NOMO-1 treated with DMSO at 0.1 percent for 48 hours (cell line): ENCODE data around the gene DHRS13.
"Not testable (repeated sequence)": the region's sequence is repeated elsewhere in the genome, so short reads cannot be mapped to it uniquely, and the experiment has no call there.

Source experiments
- DNase-seq: peaks from one replicate; lab custom pipeline; 2025; ENCODE audit not compliant: unreplicated experiment; lab: John Stamatoyannopoulos, UW

DHRS13 gene

DNA sequence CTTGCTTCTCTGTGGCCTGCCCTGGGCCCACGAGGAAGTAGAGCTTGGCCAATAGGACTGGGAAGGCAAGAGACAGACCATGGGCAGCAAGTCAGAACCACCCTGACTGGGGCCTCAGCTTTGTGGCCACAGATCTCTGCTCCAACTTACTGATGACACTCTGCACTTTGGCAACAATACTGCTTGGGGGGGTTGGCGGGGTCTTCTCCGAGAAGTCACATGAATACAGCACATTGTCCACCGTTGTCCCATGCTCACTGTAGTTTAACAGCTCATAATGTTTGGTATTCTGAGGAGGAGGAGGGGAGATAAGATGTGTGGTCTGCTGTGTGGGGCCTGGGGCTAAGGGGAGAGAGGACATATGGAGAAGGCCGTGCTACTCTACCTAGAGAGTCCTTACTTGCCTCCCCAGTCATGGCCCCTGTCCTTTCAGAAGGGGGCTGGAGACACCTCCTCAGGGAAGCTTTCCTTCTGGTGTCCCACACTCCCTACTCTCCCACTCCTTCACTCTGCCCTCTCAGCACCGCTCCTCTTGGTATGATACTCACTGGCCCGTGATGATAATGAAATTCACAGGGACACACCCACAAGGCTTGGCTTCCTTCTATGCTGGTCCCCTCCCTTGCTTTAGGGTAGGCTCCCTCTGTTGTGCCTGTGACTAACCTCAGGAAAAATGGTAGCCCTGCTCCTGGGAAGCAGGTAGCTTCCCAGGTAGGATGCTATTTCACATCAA is 4.0 kb upstream of the DHRS13 start:
- DNase-seq, result no peak

DNA sequence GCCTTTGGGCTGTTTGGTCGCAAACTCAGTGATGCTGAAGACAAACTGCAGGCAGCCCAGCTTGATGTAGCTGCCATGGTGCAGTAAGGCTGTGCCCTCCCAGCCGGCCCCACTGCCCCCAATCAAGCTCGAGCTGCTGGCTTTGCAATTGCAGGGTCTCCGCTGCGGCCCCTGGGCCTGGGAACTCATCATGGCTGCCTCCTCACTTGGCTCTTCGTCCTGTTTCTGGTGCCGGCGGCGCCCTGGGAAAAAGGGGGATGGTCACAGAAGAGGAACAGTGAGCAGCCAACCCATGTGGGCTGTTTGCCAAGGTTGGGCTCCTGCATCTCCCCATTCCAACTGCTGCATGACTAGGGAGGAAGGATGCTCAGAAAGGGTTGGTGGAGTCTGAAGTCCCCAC is 3.4 kb upstream of the DHRS13 start:
- DNase-seq, result no peak

DNA sequence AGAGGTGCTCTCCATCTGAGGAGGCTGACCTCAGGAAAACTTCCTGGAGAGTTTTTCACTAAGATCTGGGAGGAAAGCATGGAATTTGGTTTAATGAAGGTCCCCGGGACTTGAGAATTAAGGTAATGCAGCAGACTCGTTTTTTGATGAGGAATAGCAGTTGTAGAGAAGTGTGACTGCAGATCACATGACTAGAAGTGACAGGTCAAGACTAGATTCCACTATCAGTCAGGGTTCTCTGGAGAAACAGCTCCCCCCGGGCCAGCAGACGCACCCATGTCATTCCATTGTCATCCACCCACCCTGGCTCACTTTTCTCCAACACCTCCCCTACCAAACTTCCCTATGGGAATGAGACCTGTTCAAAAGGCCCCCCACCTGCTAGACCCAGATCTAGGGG is 1.9 kb upstream of the DHRS13 start:
- DNase-seq, result no peak

DNA sequence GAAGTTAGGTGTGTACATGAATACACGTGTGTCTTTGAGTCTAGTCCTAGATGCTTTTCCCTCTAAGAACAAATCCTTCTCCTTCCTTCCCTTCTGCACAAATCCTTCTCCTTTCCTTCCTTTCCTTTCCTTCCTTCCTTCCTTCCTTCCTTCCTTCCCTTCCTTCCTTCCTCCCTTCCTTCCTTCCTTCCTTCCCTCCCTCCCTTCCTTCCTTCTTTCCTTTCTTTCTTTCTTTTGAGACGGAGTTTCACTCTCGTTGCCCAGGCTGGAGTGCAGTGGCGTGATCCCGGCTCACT is 615 bp upstream of the DHRS13 start:
- not testable (repeated sequence) for DNase-seq

DNA sequence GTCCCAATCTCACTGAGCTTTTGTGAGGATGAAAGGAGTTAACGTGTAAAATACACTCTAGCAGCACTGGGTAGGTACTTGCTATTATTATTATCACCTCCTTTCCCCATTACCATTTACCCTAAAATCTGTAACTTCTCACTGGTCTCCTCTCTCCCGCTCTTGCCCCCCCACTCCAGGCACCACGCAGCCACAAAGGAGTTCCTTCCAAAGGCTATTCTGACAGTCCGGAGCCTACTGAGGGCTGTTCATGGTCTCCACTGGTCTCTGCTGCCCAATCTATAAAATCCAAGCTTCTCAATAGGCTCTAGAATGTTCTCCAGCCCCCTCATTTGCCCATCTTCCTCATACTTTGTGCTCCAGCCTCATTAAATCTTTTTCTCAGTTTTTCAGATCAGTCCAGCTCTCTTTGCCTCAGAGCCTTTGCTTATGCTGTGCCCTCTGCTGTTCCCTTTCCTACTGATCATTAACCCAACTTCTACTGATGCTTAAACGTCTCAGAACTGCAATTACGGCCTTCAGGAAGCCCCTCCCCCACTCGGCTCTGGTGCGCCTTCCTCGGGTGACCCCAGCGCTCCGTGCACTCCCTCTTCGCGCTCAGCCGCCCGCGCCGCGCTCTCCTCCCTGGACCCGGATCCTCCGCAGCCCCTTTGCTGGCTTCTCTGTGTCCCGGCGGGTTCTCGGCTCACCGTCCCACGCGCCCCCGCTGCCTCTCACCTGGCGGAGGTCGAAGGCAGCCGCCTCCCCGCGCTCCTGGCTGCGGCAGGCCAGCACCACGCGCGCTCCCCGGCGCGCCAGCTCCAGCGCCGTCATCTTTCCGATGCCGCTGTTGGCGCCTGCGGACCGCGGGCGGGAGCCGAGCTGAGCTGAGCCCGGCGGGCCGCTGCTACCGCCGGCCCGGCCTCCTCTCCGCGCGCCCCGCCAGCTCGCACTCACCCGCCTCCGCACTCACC is 737 bp downstream of the DHRS13 start:
- peak; percentile 55 for DNase-seq

DNA sequence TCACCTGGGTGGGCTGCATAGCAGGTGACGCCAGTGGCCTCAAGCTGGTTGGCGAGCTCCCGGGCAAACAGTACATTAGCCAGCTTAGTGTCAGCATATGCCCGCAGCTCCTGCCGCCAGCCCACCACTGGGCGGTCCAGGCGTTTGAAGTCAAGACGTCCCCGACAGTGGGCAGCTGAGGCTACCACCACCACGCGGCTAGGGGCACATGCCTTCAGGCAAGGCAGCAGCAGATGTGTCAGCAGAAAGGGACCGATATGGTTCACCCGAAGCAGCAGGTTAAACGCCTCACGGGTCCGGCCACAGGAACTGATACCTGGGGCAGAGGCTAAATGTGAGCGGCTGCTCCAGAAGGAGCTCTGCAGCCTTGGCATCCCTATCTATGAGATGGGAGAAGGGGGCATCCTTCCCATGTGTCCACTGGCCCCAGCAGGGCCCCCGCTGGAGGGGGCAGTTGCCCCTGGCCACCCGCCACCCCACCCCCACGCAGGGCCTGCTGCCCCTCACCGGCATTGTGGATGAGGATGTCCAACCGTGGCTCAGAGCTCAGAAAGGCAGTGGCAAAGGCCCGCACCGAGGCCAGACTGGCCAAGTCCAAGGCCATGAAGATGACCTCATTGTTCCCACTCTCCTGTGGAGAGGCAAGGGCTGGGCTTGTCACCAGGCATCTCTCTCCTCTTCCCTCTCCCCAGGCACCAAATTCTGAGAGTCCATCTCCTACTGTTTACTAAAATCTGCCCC is 1.7 kb downstream of the DHRS13 start:
- no peak for DNase-seq

DNA sequence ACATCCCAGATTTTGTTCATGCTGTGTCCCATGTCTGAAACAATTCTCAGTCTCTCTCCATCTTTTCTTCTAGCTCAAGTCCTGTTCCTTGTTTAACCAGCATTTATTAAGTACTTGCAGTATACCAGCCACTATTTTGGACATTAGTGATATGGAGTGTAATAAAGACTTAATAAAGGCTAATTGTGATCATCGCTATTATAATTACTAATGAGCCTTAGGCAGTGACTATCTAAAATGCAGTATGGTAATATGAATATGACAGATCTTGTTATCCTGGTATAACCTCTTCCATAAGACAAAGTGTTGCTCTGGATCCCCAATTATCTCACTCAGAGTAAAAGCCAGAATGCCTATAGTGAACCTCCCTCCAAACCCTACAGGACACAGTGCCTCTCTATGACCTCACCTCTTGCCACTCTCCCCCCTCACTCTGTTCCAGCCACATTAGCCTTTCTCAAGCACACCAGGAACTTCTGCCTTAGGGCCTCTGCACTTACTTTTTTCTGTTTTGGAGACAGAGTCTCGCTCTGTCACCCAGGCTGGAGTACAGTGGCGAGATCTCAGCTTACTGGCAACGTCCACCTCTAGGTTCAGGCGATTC is 3.6 kb downstream of the DHRS13 start:
- no peak for DNase-seq

DNA sequence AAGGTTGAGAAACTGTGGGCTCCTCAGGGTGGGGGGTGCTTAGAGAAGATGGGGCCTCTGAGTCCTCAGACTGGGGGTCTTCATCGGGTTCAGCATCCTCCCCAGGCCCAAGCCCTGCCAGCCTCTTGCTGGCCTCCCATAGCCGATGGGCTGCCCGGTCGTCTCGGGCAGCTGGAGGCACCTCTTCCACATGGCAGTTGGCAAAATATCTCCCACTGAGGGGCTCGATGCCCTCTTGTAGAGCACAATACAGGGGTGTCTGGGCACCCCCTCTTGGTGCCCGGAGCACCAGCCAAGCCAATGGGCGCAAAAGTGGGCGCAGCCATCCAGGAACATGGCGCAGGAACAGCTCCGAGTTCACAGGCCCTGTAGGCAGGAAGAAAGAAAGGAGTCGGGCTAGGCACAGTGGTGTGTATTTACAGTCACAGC is 4.3 kb downstream of the DHRS13 start:
- DNase-seq, result no peak

DNA sequence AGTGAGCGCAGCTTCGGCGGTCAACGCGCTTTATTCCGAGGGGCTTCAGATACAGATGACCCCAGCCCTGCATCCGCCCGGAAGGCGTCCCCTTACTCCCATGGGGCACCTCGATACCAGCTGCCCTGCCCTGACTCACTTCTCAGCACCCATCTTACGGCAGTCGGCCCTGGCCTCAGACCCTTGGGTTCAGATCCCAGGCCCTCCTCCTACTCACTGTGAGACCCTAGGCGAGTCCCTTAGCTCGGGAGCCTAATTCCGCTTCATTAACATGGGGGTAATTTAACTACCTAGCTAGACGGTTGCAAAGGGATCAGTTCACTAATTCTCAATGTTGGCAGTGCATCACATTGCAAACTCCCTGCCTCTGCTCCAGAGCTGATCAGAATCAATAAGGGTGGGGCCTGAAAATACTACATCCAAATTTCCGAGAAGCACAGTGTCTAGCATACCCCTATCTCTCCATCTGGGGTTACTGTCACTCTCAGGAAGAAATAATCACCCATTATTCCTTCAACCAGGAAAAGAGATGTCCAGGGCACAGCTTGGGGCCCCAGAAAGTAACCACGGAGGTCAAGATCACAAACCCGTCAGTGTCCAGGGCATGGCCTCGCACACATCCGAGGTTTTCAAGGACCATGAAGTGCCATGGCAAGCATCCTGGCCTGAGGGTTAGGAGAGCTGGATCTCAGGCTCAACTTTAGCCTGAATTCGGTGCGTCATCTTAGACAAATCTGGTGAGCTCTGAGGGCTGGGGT is 4.9 kb downstream of the DHRS13 start:
- DNase-seq, result peak; percentile 18

DNA sequence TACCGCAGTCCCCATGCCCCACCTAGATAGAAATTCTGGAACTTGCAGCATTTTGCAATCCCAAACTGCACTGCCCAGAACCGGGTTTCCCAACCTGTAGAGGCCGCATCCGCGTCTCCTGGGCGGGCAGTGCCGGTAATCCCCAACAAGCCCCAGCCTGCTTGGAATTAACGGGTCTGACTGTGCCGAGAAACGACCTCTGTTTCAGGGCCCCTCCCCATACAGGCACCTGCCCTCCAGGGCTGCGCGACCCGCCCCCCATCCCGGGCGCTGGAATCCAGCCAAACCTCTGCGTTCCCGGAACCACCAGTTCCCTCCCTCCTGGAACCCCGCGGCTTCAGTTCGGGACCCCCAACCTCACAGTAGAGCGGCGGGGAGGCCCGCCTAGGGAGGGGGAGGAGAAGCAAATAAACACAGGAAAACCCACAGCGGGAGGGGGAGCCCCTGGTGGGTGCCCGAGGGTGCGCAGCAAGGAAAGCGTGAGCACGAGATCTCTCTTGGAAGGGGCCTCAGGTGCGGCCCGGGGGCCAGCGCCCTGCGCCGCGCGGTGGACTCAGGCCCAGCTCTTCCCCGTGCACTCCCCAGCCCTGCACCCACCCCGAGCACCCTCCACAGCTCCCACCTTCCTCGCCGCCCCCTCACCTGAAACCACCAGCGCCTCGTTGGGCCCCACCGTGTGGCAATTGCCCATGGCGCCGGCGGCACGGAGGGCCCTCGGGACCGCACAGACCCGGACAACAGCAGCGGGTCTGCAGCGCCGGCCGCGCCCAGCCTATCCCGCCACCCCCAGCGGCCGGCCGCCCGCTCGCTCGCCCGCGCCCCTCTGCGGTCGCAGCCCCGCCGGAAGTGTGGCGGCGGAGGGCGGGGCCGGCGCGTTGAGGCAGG is 5.8 kb downstream of the DHRS13 start, which contains the start of gene FLOT2:
FLOT2 (minus strand) TSS at position 850 of the 885 bp plus-strand sequence; CDS start at position 691, 159 bp downstream.
- peak; percentile 41 for DNase-seq

DNA sequence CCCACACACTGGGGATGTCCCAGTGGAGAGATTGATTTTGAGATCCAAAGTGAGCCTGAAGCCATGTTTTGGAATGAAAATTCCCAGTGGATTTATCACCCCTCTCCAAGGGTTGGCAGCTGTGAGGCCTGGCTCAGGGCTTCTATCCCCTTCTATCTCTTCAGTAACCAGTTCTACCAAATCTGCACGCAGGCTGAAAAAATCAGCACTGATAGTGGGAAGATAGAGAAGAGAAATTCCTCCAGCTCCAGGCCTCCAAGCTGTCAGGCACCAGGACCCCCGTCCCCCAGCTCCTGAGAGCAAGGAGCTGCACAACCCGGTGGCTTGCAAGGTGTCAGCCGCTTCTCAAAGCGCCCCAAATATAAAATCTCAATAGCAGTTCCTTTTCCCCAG is 6.4 kb downstream of the DHRS13 start:
- no peak for DNase-seq

DNA sequence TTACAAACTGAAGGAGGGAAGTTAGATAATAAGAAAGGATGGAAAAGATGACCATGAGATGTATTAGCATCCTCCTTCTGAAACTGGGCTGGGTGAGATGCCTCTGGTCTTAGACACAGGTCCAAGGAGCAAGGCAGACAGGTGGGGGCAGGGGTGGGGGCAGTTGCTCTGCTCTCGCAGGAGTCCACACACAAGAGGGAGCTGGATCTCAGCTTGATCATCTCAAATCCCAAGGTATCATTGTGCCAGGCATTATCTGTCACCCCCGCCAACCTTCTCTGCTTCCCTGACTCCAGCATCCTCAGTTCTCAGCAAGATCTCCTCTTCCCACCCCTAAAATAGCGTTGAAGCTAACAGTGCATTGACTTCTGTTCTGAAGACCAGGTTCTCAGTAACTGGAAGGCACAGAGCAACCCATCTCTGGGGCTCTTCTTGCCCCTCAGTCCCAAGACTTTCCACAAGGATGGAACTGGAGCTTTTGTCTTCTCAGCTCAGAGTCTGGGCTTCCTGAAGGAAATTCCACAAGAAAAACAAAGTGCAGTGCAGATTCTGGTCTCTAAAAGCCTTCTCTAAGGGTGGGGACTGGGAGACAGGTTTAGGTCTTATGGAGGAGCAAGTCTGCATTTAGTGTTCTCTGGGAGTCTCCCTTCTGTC is 7.0 kb downstream of the DHRS13 start:
- DNase-seq, result no peak

DNA sequence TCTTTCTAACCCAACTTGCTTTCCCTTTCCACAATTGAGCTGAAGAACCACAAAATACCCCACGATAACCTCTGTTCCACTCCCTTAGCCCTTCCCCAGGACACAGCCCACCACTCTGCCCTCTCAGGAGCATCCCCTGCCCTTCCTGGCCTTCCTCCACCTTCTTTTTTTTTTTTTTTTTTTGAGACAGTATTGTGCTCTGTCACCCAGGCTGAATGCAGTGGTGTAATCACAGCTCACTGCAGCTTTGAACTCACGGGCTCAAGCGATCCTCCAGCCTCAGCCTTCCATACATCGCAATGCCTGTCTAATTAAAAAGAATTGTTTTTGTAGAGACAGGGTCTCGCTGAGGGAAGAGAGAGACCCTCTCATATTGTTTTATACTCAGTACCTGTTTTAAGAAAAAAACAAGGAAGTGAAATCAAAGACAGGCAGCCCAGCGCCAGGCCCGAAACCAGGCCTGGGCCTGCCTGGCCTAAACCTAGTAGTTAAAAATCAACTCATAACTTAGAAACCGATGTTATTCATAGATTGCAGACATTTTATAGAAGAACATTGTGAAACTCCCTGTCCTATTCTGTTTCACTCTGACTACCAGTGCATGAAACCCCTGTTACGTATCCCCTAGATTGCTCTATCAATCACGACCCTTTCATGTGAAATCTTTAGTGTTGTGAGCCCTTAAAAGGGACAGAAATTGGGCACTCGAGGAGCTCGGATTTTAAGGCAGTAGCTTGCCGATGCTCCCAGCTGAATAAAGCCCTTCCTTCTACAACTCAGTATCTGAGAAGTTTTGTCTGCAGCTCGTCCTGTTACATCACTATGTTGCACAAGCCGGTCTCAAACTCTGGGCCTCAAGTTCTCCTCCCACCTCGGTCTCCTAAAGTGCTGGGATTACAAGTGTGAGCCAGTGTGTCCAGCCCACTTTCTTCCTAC is 9.4 kb downstream of the DHRS13 start:
- DNase-seq, result peak; percentile 76

DNA sequence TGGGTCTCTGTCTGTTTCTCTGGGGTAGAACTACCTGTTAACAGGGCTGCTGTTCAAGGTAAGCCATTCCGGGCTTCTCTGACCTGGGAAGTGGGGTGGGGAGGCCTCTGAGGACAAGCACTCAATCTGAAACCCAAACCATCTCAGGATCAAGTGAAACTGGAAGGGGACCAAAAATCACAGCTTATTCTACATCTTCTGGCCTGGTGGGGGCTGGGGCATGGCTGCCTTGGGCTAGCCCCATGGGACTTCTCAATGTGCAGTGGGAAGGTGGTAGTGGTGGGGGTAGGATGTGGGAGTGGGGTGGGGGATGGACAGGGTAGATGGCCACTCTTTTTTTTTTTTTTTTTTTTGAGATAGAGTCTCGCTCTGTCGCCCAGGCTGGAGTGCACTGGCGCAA is 10.9 kb downstream of the DHRS13 start:
- DNase-seq, result no peak

DNA sequence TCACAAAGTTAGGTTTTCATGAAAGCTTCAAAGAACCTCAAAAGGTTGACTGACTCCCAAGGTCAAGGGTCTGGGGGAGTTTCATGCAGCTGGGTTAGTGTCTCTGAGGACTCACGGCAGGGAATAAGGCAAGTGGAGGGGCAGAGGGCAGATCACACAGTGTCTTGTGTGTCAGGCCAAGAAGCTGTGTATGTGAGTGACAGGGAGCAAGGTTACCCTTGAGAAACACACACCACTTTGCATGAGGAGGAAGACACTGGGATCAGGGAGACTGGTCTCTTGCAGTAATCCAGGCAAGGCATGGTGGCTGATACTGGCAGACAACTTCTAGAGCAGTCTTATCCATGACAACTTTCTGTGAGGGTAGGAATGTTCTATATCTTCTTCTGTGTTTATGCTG is 11.7 kb downstream of the DHRS13 start:
- DNase-seq, result no peak

DNA sequence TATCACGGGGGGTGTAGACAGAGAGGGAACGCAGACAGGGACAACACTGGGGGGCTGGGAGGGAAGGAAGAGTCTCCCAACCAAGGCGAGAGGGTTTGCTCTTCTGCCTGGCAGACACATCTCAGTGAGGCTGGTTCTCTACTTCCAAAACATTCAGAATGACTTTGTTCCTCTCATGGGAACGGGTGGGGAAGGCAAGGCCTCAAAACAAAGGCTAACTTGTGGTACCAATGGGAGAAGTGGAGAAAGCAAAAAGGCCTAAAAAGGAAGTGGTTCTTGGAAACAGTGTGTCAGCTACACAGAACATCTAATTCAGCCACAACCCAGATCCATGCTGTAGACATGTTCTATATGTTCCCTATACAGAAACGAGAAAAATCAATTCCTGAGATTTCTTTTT is 12.9 kb downstream of the DHRS13 start:
- DNase-seq, result no peak

DNA sequence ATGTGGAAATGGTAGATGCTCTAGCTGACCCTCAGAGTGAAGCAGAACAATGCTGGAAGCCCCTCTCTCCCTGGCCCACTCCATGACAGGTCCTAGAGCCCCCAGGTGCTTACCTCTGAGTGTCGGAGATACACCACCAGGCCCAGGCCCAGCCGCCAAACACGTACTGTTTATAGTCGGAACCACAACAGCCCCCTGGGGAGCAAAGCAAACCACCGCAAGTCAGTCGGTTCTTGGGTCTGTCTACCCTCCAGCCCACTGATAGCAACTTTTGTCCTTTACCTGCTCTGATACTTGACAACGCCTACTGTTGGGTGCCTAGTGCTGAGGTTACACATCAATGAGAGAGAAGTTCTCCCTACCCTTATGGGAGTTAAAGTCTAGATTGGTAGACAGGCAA is 14.0 kb downstream of the DHRS13 start:
- no peak for DNase-seq
